GF-D8 (cell line): Measurements from ENCODE around the gene DCLK2.
"Not testable (repeated sequence)": the region's sequence is repeated elsewhere in the genome, so short reads cannot be mapped to it uniquely, and the experiment has no call there.

Experiments used
- DNase-seq: peaks from one replicate; lab custom pipeline; 2025; lab: John Stamatoyannopoulos, UW

Gene DCLK2

GRCh38 chr4:150152766-150153165 lies 74.5 kb downstream of the DCLK2 start:
- DNase-seq: no peak

- DNase-seq: no peak
Observed at GRCh38 chr4:150155391-150155790, 77.1 kb downstream of the DCLK2 start.

- no peak for DNase-seq
Observed at GRCh38 chr4:150156543-150156942, 78.3 kb downstream of the DCLK2 start.

GRCh38 chr4:150158041-150158440 lies 79.8 kb downstream of the DCLK2 start:
- DNase-seq: no peak

GRCh38 chr4:150160473-150160872 lies 82.2 kb downstream of the DCLK2 start:
- no peak for DNase-seq

GRCh38 chr4:150161109-150161508 lies 82.9 kb downstream of the DCLK2 start:
- no peak for DNase-seq

- DNase-seq: not testable (repeated sequence)
Observed at GRCh38 chr4:150162020-150162419, 83.8 kb downstream of the DCLK2 start.

GRCh38 chr4:150164055-150164454 lies 85.8 kb downstream of the DCLK2 start:
- DNase-seq: no peak

GRCh38 chr4:150164956-150165629 lies 86.8 kb downstream of the DCLK2 start:
- DNase-seq: no peak

- DNase-seq: no peak
Observed at GRCh38 chr4:150167054-150167453, 88.8 kb downstream of the DCLK2 start.

- DNase-seq: no peak
Observed at GRCh38 chr4:150173432-150173861, 95.2 kb downstream of the DCLK2 start.

GRCh38 chr4:150173982-150174398 lies 95.7 kb downstream of the DCLK2 start:
- DNase-seq: no peak

- DNase-seq: no peak
Observed at GRCh38 chr4:150176547-150176946, 98.3 kb downstream of the DCLK2 start.

GRCh38 chr4:150178161-150178560 lies 99.9 kb downstream of the DCLK2 start:
- no peak for DNase-seq

- no peak for DNase-seq
Observed at GRCh38 chr4:150181536-150181935, 103.3 kb downstream of the DCLK2 start.

- DNase-seq: no peak
Observed at GRCh38 chr4:150182794-150183193, 104.5 kb downstream of the DCLK2 start.

GRCh38 chr4:150185033-150185432 lies 106.8 kb downstream of the DCLK2 start:
- not testable (repeated sequence) for DNase-seq

- no peak for DNase-seq
Observed at GRCh38 chr4:150192986-150193385, 114.7 kb downstream of the DCLK2 start.

GRCh38 chr4:150197256-150197655 lies 119.0 kb downstream of the DCLK2 start:
- DNase-seq: not testable (repeated sequence)

- no peak for DNase-seq
Observed at GRCh38 chr4:150199056-150199455, 120.8 kb downstream of the DCLK2 start.

- no peak for DNase-seq
Observed at GRCh38 chr4:150205016-150205415, 126.8 kb downstream of the DCLK2 start.

- DNase-seq: no peak
Observed at GRCh38 chr4:150206265-150206664, 128.0 kb downstream of the DCLK2 start.

- DNase-seq: no peak
Observed at GRCh38 chr4:150206954-150207353, 128.7 kb downstream of the DCLK2 start.

- DNase-seq: no peak
Observed at GRCh38 chr4:150207871-150208270, 129.6 kb downstream of the DCLK2 start.
